HG03378 (cell line): Measurements from ENCODE around the gene RTL1.

Experiments
- ATAC-seq: cut with Tn5 transposase; IDR thresholded peaks from one replicate; pipeline ENCODE4 v1.9.1; 2021; ENCODE audit warnings: mild to moderate bottlenecking, moderate library complexity; ENCODE audit not compliant: unreplicated experiment

RTL1 gene

GRCh38 chr14:100836941-100837804 lies 66.3 kb downstream of the RTL1 start:
- ATAC-seq = no peak

- ATAC-seq = no peak
Observed at GRCh38 chr14:100836311-100836805, 67.2 kb downstream of the RTL1 start.

GRCh38 chr14:100835548-100836310 lies 67.8 kb downstream of the RTL1 start:
- ATAC-seq = no peak

GRCh38 chr14:100834794-100835547 lies 68.6 kb downstream of the RTL1 start:
- no peak for ATAC-seq

GRCh38 chr14:100834082-100834793 lies 69.3 kb downstream of the RTL1 start:
- ATAC-seq = no peak

GRCh38 chr14:100832311-100832960 lies 71.1 kb downstream of the RTL1 start:
- no peak for ATAC-seq

GRCh38 chr14:100830681-100831080 lies 72.8 kb downstream of the RTL1 start:
- ATAC-seq = no peak
